LHCN-M2 (cell line): ENCODE measurements around the gene CCNL2. TPM values are rescaled to one million over a fixed set of nuclear protein-coding genes. Genes with fewer than 3 reads are reported as not detected.
A peak's percentile ranks its signal among the peaks of the same experiment; 100 is the strongest.

Source experiments
- DNase-seq: peaks from one replicate; pipeline ENCODE4 v3.0.0-alpha.2; 2012; ENCODE audit warnings: low read depth
- total RNA-seq: library from RNA; depleted of rRNA; stranded (reverse); fragments of >200 nt; gene quantifications from 2 replicates; pipeline ENCODE4 v1.2.3, GENCODE V29; 2014

The CCNL2 gene
- total RNA-seq, 1 experiment from 2014 or later = 118 TPM

- peak; percentile 25 for DNase-seq
Observed at GRCh38 chr1:1356796-1357401, 42.2 kb downstream of the CCNL2 start.

- no peak for DNase-seq
Observed at GRCh38 chr1:1356166-1356795, 42.9 kb downstream of the CCNL2 start.

- no peak for DNase-seq
Observed at GRCh38 chr1:1355416-1355815, 43.7 kb downstream of the CCNL2 start.

GRCh38 chr1:1354271-1355247, 44.6 kb downstream of the CCNL2 start:
- no peak for DNase-seq

- DNase-seq = no peak
Observed at GRCh38 chr1:1353389-1354151, 45.6 kb downstream of the CCNL2 start.

GRCh38 chr1:1352786-1353388, 46.2 kb downstream of the CCNL2 start:
- DNase-seq = no peak

- DNase-seq = peak; percentile 32
Observed at GRCh38 chr1:1351511-1352427, 47.4 kb downstream of the CCNL2 start.

GRCh38 chr1:1349256-1350012, 49.7 kb downstream of the CCNL2 start, which contains the start of gene DVL1:
Gene DVL1 (minus strand): TSS chr1:1349418. CDS start chr1:1349065, 353 bp downstream.
- DNase-seq = peak; percentile 68

GRCh38 chr1:1348420-1349255, 50.5 kb downstream of the CCNL2 start:
- DNase-seq = no peak

GRCh38 chr1:1347663-1348419, 51.3 kb downstream of the CCNL2 start:
- DNase-seq = no peak

GRCh38 chr1:1347026-1347595, 52.0 kb downstream of the CCNL2 start:
- DNase-seq = no peak

GRCh38 chr1:1346501-1346890, 52.6 kb downstream of the CCNL2 start:
- DNase-seq = no peak

GRCh38 chr1:1345860-1346500, 53.2 kb downstream of the CCNL2 start:
- DNase-seq = no peak

GRCh38 chr1:1345384-1345783, 53.8 kb downstream of the CCNL2 start:
- DNase-seq = no peak

GRCh38 chr1:1344655-1345361, 54.3 kb downstream of the CCNL2 start:
- peak; percentile 80 for DNase-seq

- no peak for DNase-seq
Observed at GRCh38 chr1:1343811-1344421, 55.2 kb downstream of the CCNL2 start.
